Fibroblast of the aortic adventitia (primary cell): ENCODE results near the gene KDM4C. TPM values are rescaled to one million over a fixed set of nuclear protein-coding genes. Genes with fewer than 3 reads are reported as not detected.

Source experiments
- DNase-seq: peaks from one replicate; pipeline ENCODE4 v3.0.0-alpha.2; 2010; ENCODE audit warnings: low read depth
- H3K4me3 ChIP-seq: 2 replicates; pipeline ENCODE4 v1.5.1; 2011; ENCODE audit warnings: low read depth, mild to moderate bottlenecking, control low read depth, low read length, moderate library complexity
- CTCF ChIP-seq: IDR thresholded peaks from 2 replicates; pipeline ENCODE4 v1.5.1; 2011; ENCODE audit warnings: mild to moderate bottlenecking, low read length, control low read depth, inconsistent platforms; ENCODE audit not compliant: insufficient read depth
- total RNA-seq: library from RNA; depleted of rRNA; stranded (reverse); fragments of >200 nt; gene quantifications from 2 replicates; pipeline ENCODE4 v1.2.3, GENCODE V29; 2012; ENCODE audit warnings: low replicate concordance

Gene KDM4C
- total RNA-seq, 1 donor: 25.1 TPM

GRCh38 chr9:6845128-6845826 lies 87.5 kb downstream of the KDM4C start:
- no peak for DNase-seq
- no peak overlapping the region for H3K4me3 ChIP-seq
- no peak for TF ChIP-seq CTCF

- no peak for DNase-seq
- no peak overlapping the region for H3K4me3 ChIP-seq
- TF ChIP-seq CTCF: peak; percentile 28
Measured at GRCh38 chr9:6845880-6846279, 88.1 kb downstream of the KDM4C start.

GRCh38 chr9:6852243-6852963 lies 94.6 kb downstream of the KDM4C start:
- TF ChIP-seq CTCF: no peak
- H3K4me3 ChIP-seq: no peak overlapping the region
- peak; percentile 25 for DNase-seq

GRCh38 chr9:6855860-6856259 lies 98.1 kb downstream of the KDM4C start:
- DNase-seq: no peak
- no peak for TF ChIP-seq CTCF
- H3K4me3 ChIP-seq: no peak overlapping the region

GRCh38 chr9:6864102-6864501 lies 106.3 kb downstream of the KDM4C start:
- TF ChIP-seq CTCF: no peak
- DNase-seq: no peak
- no peak overlapping the region for H3K4me3 ChIP-seq

- H3K4me3 ChIP-seq: no peak overlapping the region
- TF ChIP-seq CTCF: no peak
- peak; percentile 44 for DNase-seq
Measured at GRCh38 chr9:6869081-6869948, 111.5 kb downstream of the KDM4C start.
